Measurements from ENCODE around the gene TFF3.

TFF3 gene

DNA sequence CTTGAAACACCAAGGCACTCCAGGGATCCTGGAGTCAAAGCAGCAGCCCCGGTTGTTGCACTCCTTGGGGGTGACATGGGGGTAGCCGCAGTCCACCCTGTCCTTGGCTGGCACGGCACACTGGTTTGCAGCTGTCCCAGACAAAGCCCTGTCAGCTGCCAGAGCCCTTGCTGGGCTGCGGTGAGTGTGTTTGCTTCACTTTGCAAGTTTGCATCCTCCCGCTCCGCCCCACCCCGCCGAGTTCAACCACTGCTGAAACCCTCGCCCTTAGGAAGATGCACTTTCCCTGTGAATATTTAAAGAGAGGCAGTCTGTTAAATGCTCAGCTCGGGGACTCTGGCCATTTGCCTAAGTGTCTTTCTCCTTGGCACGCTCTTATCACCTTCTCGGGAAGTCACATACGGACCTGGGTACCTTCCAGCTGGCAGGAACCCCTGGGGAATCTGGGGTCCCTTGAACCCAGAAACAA, 1.7 kb downstream of the TFF3 start:
- H3K4me1 ChIP-seq (ENCODE audit: control insufficient read depth in 1 of 2, insufficient read depth in 1 of 2, low read depth in 1 of 2, low read length in 1 of 2), result peaks cover 91 to 95% of the 10 kb centered on the region in 2 experiments
- H3K4me3 ChIP-seq (ENCODE audit: low read depth in 1 of 2, low read length in 1 of 2), result no peak overlapping the region
- H3K9me3 ChIP-seq, result no peaks in the 10 kb centered on the region
- H3K36me3 ChIP-seq, result no peaks in the 10 kb centered on the region
- TF ChIP-seq, protein P1, sequence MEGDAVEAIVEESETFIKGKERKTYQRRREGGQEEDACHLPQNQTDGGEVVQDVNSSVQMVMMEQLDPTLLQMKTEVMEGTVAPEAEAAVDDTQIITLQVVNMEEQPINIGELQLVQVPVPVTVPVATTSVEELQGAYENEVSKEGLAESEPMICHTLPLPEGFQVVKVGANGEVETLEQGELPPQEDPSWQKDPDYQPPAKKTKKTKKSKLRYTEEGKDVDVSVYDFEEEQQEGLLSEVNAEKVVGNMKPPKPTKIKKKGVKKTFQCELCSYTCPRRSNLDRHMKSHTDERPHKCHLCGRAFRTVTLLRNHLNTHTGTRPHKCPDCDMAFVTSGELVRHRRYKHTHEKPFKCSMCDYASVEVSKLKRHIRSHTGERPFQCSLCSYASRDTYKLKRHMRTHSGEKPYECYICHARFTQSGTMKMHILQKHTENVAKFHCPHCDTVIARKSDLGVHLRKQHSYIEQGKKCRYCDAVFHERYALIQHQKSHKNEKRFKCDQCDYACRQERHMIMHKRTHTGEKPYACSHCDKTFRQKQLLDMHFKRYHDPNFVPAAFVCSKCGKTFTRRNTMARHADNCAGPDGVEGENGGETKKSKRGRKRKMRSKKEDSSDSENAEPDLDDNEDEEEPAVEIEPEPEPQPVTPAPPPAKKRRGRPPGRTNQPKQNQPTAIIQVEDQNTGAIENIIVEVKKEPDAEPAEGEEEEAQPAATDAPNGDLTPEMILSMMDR (IDR thresholded peaks at IDR 0.05), result no peak
- no peaks in the 10 kb centered on the region for H3K27me3 ChIP-seq
- H3K27ac ChIP-seq, result peak overlapping the region; percentile 52

DNA sequence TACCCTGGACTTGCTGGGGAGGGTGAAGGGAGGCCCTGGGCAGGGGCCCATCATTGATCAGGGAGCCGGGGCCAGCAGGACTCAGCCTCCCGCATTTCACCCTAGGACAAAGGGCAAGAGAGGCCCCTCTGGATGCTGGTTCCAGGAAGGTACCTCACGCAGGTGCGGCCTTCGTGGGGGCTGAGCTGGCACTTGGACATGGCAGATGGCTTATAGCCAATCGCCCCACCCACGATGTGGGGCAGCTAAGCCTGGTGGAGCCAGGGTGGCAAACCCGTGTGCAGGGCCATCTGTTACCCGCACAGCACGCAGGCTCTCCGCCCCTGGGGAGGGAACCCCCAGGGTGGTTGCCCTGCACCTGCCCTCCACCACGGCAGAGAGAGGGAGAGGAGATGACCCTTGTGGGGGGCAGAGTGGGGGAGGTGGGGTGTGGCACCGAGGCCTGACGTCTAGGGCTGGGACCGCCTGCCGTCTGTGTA, 2.5 kb downstream of the TFF3 start:
- H3K9me3 ChIP-seq, result no peaks in the 10 kb centered on the region
- H3K4me1 ChIP-seq (ENCODE audit: control insufficient read depth in 1 of 2, insufficient read depth in 1 of 2, low read depth in 1 of 2, low read length in 1 of 2), result peaks cover 87 to 88% of the 10 kb centered on the region in 2 experiments
- H3K4me3 ChIP-seq (ENCODE audit: low read depth in 1 of 2, low read length in 1 of 2), result no peak overlapping the region
- H3K27ac ChIP-seq, result peak overlapping the region; percentile 52
- H3K27me3 ChIP-seq, result no peaks in the 10 kb centered on the region
- TF ChIP-seq, protein P1 (IDR thresholded peaks at IDR 0.05), result no peak
- H3K36me3 ChIP-seq, result no peaks in the 10 kb centered on the region

DNA sequence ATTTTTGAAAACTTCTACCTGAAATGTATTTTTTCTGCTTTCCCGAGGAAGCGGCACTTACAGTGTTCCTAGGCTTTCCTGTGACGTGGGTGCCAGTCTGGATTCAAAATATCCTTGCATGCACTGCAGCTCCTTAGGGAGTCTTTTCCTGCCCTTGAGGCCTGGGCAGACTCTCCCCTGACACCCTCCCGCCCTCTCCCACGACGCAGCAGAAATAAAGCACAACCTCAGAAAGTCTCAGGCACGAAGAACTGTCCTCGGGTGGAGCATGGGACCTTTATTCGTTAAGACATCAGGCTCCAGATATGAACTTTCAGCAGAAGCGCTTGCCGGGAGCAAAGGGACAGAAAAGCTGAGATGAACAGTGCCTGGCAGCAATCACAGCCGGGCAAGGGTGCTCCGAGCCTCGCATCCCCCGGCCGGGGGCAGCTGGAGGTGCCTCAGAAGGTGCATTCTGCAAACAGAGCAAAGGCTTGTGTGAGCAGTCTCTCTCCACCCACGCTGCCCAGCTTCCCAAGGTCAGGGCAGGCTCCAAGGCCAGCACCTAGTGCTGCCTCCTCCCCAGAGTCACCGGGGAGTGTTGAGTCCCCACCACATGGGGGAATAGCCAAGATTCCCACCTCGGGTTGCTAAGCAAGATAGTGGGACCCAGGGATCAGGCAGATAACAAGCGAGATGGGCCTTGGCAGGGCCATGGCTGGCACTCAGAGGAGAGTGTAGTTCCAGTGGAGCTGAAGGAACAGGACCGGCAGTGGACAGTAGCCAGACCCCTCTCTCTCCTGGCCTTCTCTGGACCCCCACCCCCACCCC, 3.2 kb downstream of the TFF3 start:
- Histone ChIP-seq H3K27me3 (no peaks in the 10 kb centered on the region), H3K36me3 (no peaks in the 10 kb centered on the region), H3K27ac (peak overlapping the region; percentile 52), H3K9me3 (no peaks in the 10 kb centered on the region), H3K4me1 (ENCODE audit: control insufficient read depth in 1 of 2, insufficient read depth in 1 of 2, low read depth in 1 of 2, low read length in 1 of 2) (peaks cover 80 to 82% of the 10 kb centered on the region in 2 experiments), H3K4me3 (ENCODE audit: low read depth in 1 of 2, low read length in 1 of 2) (no peak overlapping the region)
- TF ChIP-seq, protein P1 (IDR thresholded peaks at IDR 0.05), result no peak

DNA sequence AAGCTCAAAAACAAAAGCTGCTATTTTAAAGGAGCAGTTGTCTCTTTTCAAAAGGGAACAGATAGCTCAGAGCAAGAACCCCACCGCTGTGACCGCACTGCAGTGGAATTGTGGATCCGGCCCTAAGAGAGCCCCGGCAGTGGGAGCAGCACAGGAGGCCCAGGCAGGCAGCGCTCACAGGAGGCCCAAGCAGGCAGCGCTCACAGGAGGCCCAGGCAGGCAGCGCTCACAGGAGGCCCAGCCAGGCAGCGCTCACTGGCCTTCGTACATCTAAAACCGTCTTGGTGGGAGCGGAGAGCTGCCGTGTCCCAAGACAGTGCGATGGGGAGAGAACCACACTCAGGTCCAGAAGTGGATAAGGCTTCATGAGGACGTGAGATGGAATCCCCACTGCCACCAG, 4.0 kb downstream of the TFF3 start:
- H3K27me3 ChIP-seq, result no peaks in the 10 kb centered on the region

DNA sequence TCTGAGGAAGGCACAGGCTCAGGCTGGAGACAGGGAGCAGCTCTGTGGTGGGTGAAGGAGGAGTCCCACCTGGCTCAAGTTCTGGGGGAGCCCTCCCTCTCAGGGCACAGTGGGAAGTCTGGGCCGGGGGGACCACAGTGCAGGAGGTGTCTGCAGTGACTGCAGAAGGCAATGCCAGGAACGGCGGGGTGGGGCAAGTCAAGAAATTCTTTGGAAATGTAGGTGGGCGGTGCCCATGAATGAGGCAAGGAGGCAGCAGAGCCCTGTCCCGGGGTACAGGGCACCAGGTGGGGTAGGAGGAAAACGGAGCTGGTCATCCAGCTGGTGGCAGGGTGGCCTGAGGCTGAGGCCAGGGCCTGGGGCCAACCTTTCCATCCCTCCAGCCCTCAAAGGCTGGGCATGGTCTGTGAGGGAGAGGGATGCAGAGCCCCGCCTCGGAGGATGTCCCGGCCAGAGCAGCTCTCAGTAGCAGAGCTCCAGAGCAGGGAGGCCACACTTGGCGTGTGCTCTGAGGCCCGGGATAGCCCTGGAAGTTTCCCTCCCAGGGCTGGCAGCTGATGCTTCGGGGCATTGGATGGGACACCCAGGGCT, 4.7 kb downstream of the TFF3 start:
- no peaks in the 10 kb centered on the region for H3K27me3 ChIP-seq
- peak overlapping the region in 1 of 2 experiments; percentile 64 for H3K4me3 ChIP-seq (ENCODE audit: low read depth in 1 of 2, low read length in 1 of 2)
- H3K36me3 ChIP-seq, result no peaks in the 10 kb centered on the region
- no peaks in the 10 kb centered on the region for H3K9me3 ChIP-seq
- peak overlapping the region; percentile 55 for H3K27ac ChIP-seq
- TF ChIP-seq, protein P1 (IDR thresholded peaks at IDR 0.05), result no peak
- H3K4me1 ChIP-seq (ENCODE audit: control insufficient read depth in 1 of 2, insufficient read depth in 1 of 2, low read depth in 1 of 2, low read length in 1 of 2), result peaks cover 69 to 71% of the 10 kb centered on the region in 2 experiments

More for the DNA sequence above, 4.0 kb downstream of the TFF3 start:
- H3K4me1 ChIP-seq (ENCODE audit: control insufficient read depth in 1 of 2, insufficient read depth in 1 of 2, low read depth in 1 of 2, low read length in 1 of 2), result peaks cover 72 to 73% of the 10 kb centered on the region in 2 experiments
- H3K9me3 ChIP-seq, result no peaks in the 10 kb centered on the region
- peak overlapping the region; percentile 55 for H3K27ac ChIP-seq
- TF ChIP-seq, protein P1 (IDR thresholded peaks at IDR 0.05), result no peak
- no peak overlapping the region for H3K4me3 ChIP-seq (ENCODE audit: low read depth in 1 of 2, low read length in 1 of 2)
- H3K36me3 ChIP-seq, result no peaks in the 10 kb centered on the region
